Activated CD8-positive, alpha-beta T cell treated with anti-CD3 and anti-CD28 coated beads, Interleukin-2, amount 10 ng/mL, durations not matched to agents 7 days and 5 days (primary cell): ENCODE data around the gene PRDX1. TPM values are rescaled to one million over a fixed set of nuclear protein-coding genes. Genes with fewer than 3 reads are reported as not detected.
"Not testable (repeated sequence)": the region's sequence is repeated elsewhere in the genome, so short reads cannot be mapped to it uniquely, and the experiment has no call there.

Experiments
- ATAC-seq: fragments of 150-1000 bp; cut with Tn5 transposase; one replicate; pipeline ENCODE4 v1.10.0; 2021; ENCODE audit warnings: moderate library complexity
- CTCF ChIA-PET: fragments of 350-600 bp; sonication (Branson Sonifier 250); formaldehyde crosslinking; loops from one replicate; lab custom pipeline; 2021; ENCODE audit warnings: antibody characterized with exemption; lab: Charles Lee
- POLR2A ChIA-PET: fragments of 350-600 bp; sonication (Branson Sonifier 250); formaldehyde crosslinking; loops from one replicate; lab custom pipeline; 2021; ENCODE audit warnings: antibody characterized with exemption; lab: Charles Lee
- DNase-seq: peaks from one replicate; pipeline ENCODE4 v3.0.0-alpha.2; 2020
- H3K27ac Mint-ChIP-seq: one replicate; pipeline ENCODE4 v1.8.0; 2021; ENCODE audit warnings: mild to moderate bottlenecking, mixed read lengths
- H3K27me3 Mint-ChIP-seq: one replicate; pipeline ENCODE4 v1.8.0; 2021; ENCODE audit warnings: low read depth, mixed read lengths
- H3K36me3 Mint-ChIP-seq: one replicate; pipeline ENCODE4 v1.8.0; 2021; ENCODE audit warnings: low read depth, mixed read lengths
- H3K4me1 Mint-ChIP-seq: one replicate; pipeline ENCODE4 v1.8.0; 2021; ENCODE audit warnings: low read depth, mixed read lengths
- H3K4me3 Mint-ChIP-seq: one replicate; pipeline ENCODE4 v1.8.0; 2021; ENCODE audit warnings: mild to moderate bottlenecking, mixed read lengths
- H3K9me3 Mint-ChIP-seq: one replicate; pipeline ENCODE4 v1.8.0; 2022; ENCODE audit warnings: mixed read lengths; ENCODE audit not compliant: insufficient read depth
- total RNA-seq, 2 experiments: library from RNA; stranded (reverse); gene quantifications; one replicate each; pipeline ENCODE4 v1.2.3, GENCODE V29; 2021

The PRDX1 gene
- total RNA-seq, 2 experiments from 2014 or later: 250 to 251 TPM

DNA sequence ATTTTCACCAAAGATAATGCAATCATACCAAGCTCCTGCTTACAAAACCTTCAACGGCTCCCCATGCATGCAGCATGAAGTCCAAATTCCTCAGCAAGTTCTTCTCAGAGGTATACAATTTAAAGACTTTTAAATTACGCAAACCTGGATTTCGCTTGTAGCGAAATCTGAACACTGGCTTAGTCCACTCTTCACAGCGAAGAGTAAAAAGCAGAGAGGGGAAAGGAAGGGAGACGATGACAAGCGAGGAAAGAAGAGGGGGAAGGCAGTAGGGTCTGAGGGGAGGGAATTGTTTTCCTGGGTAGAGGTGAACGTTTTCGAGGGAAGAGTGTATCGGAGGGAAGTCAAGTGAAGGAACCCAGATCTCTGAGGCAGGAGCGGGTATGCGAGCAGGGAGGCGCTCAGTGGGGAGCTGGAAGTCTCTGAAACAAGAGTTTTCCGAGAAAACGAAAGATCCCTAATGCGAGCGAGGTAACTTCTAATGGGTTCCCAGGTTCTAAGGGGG lies 31.5 kb downstream of the PRDX1 start:
- DNase-seq: no peak
- Mint-ChIP-seq H3K4me1 (peaks cover 12% of the 10 kb centered on the region), H3K36me3 (no peaks in the 10 kb centered on the region), H3K9me3 (no peaks in the 10 kb centered on the region), H3K27ac (no peak overlapping the region), H3K4me3 (no peak overlapping the region), H3K27me3 (peaks cover 5% of the 10 kb centered on the region)
- no peak for ATAC-seq
- CTCF ChIA-PET: interaction anchor here (1.4 to 8.6 kb wide), 6 partner anchors 80 to 475 kb away, joined by 3 to 218 read pairs (median 58); partner anchors contain the start of genes MUTYH, TOE1 and UROD
- POLR2A ChIA-PET: interaction anchor here (0.7 to 5.5 kb wide), 11 partner anchors 10 to 768 kb away, joined by 3 to 38 read pairs (median 5); partner anchors contain the start of genes CCDC163, HECTD3, MMACHC and MUTYH

DNA sequence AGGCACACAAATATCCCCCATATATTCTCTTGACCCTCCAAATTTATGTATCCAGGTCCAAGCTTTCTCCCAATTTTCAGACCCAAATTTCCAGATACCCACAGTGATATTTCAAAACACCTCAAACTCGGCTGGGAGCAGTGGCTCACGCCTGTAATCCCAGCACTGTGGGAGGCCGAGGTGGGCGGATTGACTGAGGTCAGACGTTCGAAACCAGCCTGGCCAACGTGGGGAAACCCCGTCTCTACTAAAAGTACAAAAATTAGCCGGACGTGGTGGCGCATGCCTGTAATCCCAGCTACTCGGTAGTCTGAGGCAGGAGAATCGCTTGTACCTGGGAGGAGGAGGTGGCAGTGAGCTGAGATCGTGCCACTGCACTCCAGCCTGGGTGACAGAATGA lies 32.3 kb downstream of the PRDX1 start:
- not testable (repeated sequence) for H3K27me3 Mint-ChIP-seq, H3K36me3 Mint-ChIP-seq, DNase-seq, ATAC-seq, H3K4me3 Mint-ChIP-seq, H3K27ac Mint-ChIP-seq, H3K9me3 Mint-ChIP-seq
- H3K4me1 Mint-ChIP-seq: peaks cover 12% of the 10 kb centered on the region
- POLR2A ChIA-PET: interaction anchor here (1.1 to 5.5 kb wide), 5 partner anchors 11 to 759 kb away, joined by 3 to 38 read pairs (median 5); partner anchors contain the start of genes CCDC163, MMACHC, MUTYH and TOE1
- CTCF ChIA-PET: interaction anchor here (4.5 to 8.6 kb wide), 5 partner anchors 81 to 474 kb away, joined by 35 to 218 read pairs (median 60); partner anchors contain the start of genes MUTYH, TOE1 and UROD

DNA sequence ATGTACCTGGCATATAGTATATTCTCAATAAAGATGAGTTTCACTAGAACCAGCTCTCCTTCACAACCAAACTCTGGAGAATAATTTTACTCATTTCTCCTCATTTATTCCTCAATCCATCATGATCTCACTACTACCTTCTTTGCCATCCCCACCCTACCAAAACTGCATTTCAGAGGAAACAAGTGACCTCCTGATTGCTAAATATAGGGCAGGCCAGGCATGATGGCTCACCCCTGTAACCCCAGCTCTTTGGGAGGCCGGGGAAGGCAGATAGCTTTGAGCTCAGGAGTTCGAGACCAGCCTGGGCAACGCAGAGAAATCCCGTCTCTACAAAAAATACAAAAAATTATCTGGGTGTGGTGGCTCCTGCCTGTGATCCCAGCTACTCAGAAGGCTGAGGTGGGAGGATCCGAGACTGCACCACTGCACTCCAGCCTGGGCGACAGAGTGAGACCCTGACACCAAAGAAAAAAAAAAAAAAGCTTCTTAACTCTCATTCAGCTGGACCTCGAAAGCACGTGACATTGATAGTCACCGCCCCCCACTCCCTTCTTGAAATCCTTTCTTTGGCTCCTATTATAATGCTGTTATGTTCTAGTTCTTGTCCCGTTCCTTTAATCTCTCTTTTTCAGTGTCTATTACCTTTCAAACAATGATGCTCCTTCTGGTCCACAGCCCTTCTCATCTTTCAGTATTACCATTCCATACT lies 32.9 kb downstream of the PRDX1 start:
- Mint-ChIP-seq H3K9me3 (no peaks in the 10 kb centered on the region), H3K4me3 (no peak overlapping the region), H3K4me1 (peaks cover 12% of the 10 kb centered on the region), H3K36me3 (no peaks in the 10 kb centered on the region), H3K27ac (no peak overlapping the region), H3K27me3 (peaks cover 5% of the 10 kb centered on the region)
- DNase-seq (no peak), ATAC-seq (no peak)
- ChIA-PET CTCF (interaction anchor here (7.7 to 8.6 kb wide), 2 partner anchors 130 to 473 kb away, joined by 119 to 218 read pairs; partner anchors contain the start of gene UROD), POLR2A (interaction anchor here (5.5 kb wide), 1 partner anchor 149 kb away, joined by 38 read pairs; the partner anchor contains the start of genes MUTYH and TOE1)

DNA sequence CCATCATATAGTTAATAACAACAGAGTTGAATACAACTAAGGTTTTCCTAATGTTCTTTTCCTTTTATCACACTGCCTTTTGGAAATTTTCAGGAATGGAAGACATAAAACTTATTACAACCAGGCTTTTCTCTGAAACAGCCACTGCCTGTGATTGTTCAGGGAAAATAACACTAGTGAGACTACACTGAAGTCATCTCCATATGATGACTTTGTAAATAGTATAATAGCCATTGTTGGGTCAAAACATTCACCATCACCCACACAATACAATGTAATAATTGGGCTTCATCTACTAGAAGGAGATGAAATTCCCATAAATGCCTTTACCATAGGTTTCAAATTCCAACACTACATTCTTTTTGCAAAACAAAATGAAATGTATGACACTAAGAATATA lies 35.7 kb downstream of the PRDX1 start:
- peaks cover 5% of the 10 kb centered on the region for H3K27me3 Mint-ChIP-seq
- CTCF ChIA-PET: no interaction called here
- no peak for ATAC-seq
- H3K36me3 Mint-ChIP-seq: no peaks in the 10 kb centered on the region
- POLR2A ChIA-PET: no interaction called here
- H3K27ac Mint-ChIP-seq: no peak overlapping the region
- H3K4me1 Mint-ChIP-seq: peaks cover 3% of the 10 kb centered on the region
- no peaks in the 10 kb centered on the region for H3K9me3 Mint-ChIP-seq
- no peak for DNase-seq
- no peak overlapping the region for H3K4me3 Mint-ChIP-seq

DNA sequence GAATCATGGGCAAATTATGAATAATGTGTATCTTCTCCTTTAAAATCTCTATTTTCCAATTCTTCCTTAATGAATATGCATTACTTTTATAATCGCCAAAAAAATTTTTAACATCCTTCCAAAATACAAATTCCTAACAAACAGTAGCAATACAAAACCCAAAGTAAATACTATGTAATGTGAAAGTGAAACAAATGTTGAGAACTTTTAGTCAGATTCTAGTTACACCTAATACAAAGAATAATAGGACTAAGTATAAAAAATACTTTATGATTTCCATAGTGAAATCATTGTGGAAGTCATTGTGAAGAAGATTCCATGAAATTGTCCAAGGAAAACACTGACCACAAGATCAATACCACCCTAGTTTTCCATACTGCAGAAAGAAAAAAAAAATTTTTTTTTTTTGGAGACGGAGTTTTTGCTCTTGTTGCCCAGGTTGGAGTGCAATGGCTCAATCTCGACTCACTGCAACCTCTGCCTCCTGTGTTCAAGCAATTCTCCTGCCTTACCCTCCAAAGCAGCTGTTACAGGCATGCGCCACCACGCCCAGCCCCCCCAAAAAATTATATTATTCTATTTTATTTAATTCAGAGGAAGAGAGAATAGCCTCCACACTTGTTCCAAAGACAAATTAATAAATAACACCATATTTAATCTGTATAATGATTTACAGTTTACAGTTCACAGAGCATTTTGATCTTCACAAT lies 42.5 kb downstream of the PRDX1 start:
- ChIA-PET POLR2A (no interaction called here), CTCF (interaction anchor here (1.0 to 1.2 kb wide), 2 partner anchors 14 to 179 kb away, joined by 3 to 4 read pairs; no protein-coding TSS in a partner anchor)
- H3K27me3 Mint-ChIP-seq: no peaks in the 10 kb centered on the region
- H3K36me3 Mint-ChIP-seq: no peaks in the 10 kb centered on the region
- H3K27ac Mint-ChIP-seq: no peak overlapping the region
- H3K4me3 Mint-ChIP-seq: no peak overlapping the region
- no peak for DNase-seq
- no peak for ATAC-seq
- peaks cover 4% of the 10 kb centered on the region for H3K4me1 Mint-ChIP-seq
- no peaks in the 10 kb centered on the region for H3K9me3 Mint-ChIP-seq

DNA sequence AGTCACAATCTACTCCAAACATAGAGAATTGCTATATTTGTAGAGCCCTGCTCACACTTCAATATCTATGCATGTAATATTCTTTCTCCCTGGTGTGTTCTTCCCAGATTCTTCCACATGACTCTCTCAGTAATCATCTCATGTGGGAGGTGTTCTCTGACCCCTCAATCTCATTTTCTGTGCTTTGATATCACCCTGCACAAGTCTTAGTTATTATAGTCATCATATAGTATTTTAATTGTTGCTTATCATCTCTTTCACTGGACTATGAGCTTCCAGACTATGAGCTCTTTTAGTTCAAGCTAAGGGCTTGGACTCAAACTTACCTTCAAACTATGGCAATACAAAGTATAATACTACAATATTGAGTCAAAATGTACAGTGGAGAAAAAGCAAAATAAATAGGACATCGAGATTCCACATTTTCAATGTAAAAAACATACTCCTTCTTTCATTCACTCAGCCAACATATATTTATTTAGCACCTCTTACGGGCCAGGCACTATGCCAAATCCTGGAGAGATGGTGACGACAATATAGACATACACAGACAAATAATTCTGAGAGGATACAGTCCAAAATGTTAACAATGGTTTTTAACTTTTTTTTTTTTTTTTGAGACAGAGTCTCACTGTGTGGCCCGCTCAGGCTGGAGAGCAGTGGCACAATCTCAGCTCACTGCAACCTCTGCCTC lies 43.4 kb downstream of the PRDX1 start:
- CTCF ChIA-PET: interaction anchor here (1.0 to 1.7 kb wide), 3 partner anchors 15 to 178 kb away, joined by 4 to 9 read pairs (median 4); no protein-coding TSS in a partner anchor
- Mint-ChIP-seq H3K36me3 (no peaks in the 10 kb centered on the region), H3K27me3 (no peaks in the 10 kb centered on the region), H3K4me3 (no peak overlapping the region), H3K27ac (no peak overlapping the region), H3K4me1 (peaks cover 4% of the 10 kb centered on the region), H3K9me3 (no peaks in the 10 kb centered on the region)
- ATAC-seq (no peak), DNase-seq (no peak)
- POLR2A ChIA-PET: no interaction called here

DNA sequence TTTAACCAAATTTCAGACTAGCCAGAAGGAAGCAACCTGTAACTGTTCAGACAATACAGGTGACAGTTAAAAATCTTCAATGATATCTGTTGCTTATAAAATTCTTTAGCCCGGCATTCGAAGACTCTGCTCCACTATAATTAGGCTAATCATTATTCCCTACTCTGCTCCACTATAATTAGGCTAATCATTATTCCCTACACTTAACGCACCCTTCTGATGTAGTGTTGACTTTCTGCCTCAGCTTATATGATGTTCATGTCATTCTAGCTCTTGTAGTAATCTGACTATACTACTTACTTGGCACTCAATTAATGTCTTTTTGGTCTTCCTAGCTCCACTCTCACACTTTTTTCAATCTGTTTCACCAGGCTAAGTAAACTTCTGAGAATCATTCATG lies 44.0 kb downstream of the PRDX1 start:
- Mint-ChIP-seq H3K36me3 (no peaks in the 10 kb centered on the region), H3K4me3 (no peak overlapping the region), H3K9me3 (no peaks in the 10 kb centered on the region), H3K27ac (no peak overlapping the region), H3K4me1 (peaks cover 4% of the 10 kb centered on the region), H3K27me3 (no peaks in the 10 kb centered on the region)
- ChIA-PET CTCF (interaction anchor here (1.5 to 1.7 kb wide), 2 partner anchors 16 to 117 kb away, joined by 4 to 9 read pairs; no protein-coding TSS in a partner anchor), POLR2A (no interaction called here)
- ATAC-seq (no peak), DNase-seq (no peak)

DNA sequence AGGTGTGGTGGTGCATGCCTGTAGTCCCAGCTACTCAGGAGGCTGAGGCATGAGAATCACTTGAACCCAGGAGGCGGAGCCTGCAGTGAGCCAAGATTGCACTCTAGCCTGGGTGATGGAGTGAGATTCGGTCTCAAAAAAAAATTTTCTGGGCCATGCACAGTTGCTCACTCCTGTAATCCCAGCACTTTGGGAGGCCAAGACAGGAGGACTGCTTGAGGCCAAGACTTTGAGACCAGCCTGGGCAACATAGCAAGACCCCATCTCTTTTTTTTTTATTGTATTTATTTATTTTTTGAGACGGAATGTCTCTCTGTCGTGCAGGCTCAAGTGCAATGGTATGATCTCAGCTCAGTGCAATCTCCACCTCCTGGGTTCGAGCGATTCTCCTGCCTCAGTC lies 47.5 kb downstream of the PRDX1 start:
- H3K27me3 Mint-ChIP-seq, H3K9me3 Mint-ChIP-seq, H3K4me3 Mint-ChIP-seq, H3K27ac Mint-ChIP-seq, POLR2A ChIA-PET, H3K36me3 Mint-ChIP-seq, H3K4me1 Mint-ChIP-seq, ATAC-seq, DNase-seq, CTCF ChIA-PET: not testable (repeated sequence)

DNA sequence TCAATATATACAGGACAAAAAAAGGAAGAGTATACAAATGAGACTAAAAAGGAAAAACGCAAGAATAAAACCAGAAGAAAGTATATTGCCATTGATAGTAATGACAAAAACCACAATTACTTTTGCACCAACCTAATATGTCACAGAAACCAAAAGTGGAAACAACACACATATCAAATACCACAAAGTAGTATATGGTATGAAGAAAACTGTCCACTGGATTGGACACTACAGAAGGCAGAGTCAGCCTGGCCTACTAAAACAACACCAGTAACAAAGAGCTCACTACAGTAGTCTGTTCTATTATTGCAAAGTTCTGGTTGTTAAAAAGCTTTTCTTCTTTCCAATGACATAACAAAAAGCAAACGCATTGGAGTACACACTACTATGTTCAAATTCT lies 48.4 kb downstream of the PRDX1 start:
- DNase-seq: no peak
- Mint-ChIP-seq H3K4me1 (no peaks in the 10 kb centered on the region), H3K27ac (no peak overlapping the region), H3K36me3 (no peaks in the 10 kb centered on the region), H3K27me3 (no peaks in the 10 kb centered on the region), H3K4me3 (no peak overlapping the region), H3K9me3 (no peaks in the 10 kb centered on the region)
- ChIA-PET POLR2A (no interaction called here), CTCF (no interaction called here)
- ATAC-seq: no peak

DNA sequence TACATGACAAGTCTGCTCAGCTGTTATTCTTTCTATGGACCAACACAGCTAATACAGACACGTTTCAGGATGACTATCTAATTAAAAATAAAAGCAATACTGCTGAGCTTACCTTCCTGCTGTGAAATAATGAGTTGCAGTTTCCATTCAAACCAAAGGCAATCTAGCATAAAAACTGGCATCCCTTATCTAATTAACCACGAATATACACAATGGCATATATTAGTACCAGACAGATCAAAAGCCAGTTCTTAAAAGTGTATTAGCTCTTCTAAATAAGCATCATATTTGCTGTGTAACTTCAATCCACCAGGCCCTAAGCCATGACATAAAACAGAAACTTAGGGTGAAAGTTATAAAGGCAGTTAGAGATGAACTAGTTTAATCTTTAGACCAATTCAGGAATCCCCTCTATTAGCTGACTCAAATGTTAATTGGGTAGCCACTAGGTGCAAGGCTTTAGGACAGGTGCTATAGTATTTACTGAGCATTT lies 51.3 kb downstream of the PRDX1 start:
- no peaks in the 10 kb centered on the region for H3K9me3 Mint-ChIP-seq
- no peak overlapping the region for H3K4me3 Mint-ChIP-seq
- POLR2A ChIA-PET: no interaction called here
- DNase-seq (no peak), ATAC-seq (no peak)
- H3K27ac Mint-ChIP-seq: no peak overlapping the region
- no peaks in the 10 kb centered on the region for H3K36me3 Mint-ChIP-seq
- CTCF ChIA-PET: interaction anchor here (1.2 kb wide), 1 partner anchor 21 kb away, joined by 3 read pairs; no protein-coding TSS in a partner anchor
- H3K4me1 Mint-ChIP-seq: no peaks in the 10 kb centered on the region
- no peaks in the 10 kb centered on the region for H3K27me3 Mint-ChIP-seq

DNA sequence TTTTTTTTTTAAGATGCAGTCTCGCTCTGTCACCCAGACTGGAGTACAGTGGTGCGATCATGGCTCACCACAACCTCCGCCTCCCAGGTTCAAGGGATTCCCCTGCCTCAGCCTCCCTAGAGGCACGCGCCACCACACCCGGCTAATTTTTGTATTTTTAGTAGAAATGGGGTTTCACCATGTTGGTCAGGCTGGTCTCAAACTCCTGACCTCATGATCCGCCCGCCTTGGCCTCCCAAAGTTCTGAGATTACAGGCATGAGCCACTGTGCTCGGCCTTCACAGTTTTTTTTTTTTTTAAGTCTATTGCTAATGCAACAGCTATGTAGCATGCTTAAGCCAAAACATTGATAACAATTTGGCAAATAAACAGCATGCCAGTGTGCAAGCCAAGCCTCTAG lies 54.3 kb downstream of the PRDX1 start:
- H3K36me3 Mint-ChIP-seq, DNase-seq, ATAC-seq, POLR2A ChIA-PET, H3K4me3 Mint-ChIP-seq, H3K27me3 Mint-ChIP-seq, H3K4me1 Mint-ChIP-seq, H3K27ac Mint-ChIP-seq, H3K9me3 Mint-ChIP-seq: not testable (repeated sequence)
- CTCF ChIA-PET: interaction anchor here (1.2 kb wide), 1 partner anchor 127 kb away, joined by 3 read pairs; the partner anchor contains the start of genes MUTYH and TOE1
